ENCODE data around the gene NUMB. TPM values are rescaled to one million over a fixed set of nuclear protein-coding genes. Genes with fewer than 3 reads are reported as not detected.

Gene NUMB
- polyA plus RNA-seq, 1 donor from 2014 or later: 11.5 TPM

- Histone ChIP-seq H4K20me1 (ENCODE audit: insufficient read depth) (no peaks in the 10 kb centered on the region), H3K4me3 (ENCODE audit: low read length) (no peak overlapping the region), H3K9me3 (ENCODE audit: low read length) (no peaks in the 10 kb centered on the region), H3K79me2 (replicated peaks; ENCODE audit: insufficient read depth, low read length) (no peaks in the 10 kb centered on the region), H3K9me2 (ENCODE audit: insufficient read depth, low read length) (no peaks in the 10 kb centered on the region), H3K36me3 (ENCODE audit: insufficient read depth, low read length) (no peaks in the 10 kb centered on the region), H3K27ac (ENCODE audit: low read length) (no peak overlapping the region), H3K27me3 (ENCODE audit: insufficient read depth, low read depth, low read length) (no peaks in the 10 kb centered on the region), H3K9ac (ENCODE audit: low read length) (no peak overlapping the region), H3F3A (ENCODE audit: insufficient read depth, low read length, poor library complexity, severe bottlenecking) (no peaks in the 10 kb centered on the region), H2AFZ (ENCODE audit: low read depth, low read length) (no peak overlapping the region), H3K4me2 (ENCODE audit: low read length) (no peak overlapping the region)
- TF ChIP-seq SMC3 (conservative IDR thresholded peaks at IDR 0.05; ENCODE audit: poor library complexity) (no peak), CTCF (IDR thresholded peaks at IDR 0.05; ENCODE audit: poor library complexity, severe bottlenecking) (no peak), TAF1 (IDR thresholded peaks at IDR 0.05; ENCODE audit: low read depth) (no peak), POLR2AphosphoS5 (IDR thresholded peaks at IDR 0.05) (no peak), REST (IDR thresholded peaks at IDR 0.05; ENCODE audit: borderline replicate concordance) (no peak), EZH2 (IDR thresholded peaks at IDR 0.05; ENCODE audit: borderline replicate concordance, insufficient read depth, low read length, poor library complexity, severe bottlenecking) (no peak), EP300 (conservative IDR thresholded peaks at IDR 0.05; ENCODE audit: poor library complexity, severe bottlenecking) (no peak), MXI1 (conservative IDR thresholded peaks at IDR 0.05; ENCODE audit: poor library complexity, severe bottlenecking) (no peak), RAD21 (conservative IDR thresholded peaks at IDR 0.05) (no peak)
These were observed 184.5 kb downstream of the NUMB start for GRCh38 chr14:73273799-73274198.

DNA sequence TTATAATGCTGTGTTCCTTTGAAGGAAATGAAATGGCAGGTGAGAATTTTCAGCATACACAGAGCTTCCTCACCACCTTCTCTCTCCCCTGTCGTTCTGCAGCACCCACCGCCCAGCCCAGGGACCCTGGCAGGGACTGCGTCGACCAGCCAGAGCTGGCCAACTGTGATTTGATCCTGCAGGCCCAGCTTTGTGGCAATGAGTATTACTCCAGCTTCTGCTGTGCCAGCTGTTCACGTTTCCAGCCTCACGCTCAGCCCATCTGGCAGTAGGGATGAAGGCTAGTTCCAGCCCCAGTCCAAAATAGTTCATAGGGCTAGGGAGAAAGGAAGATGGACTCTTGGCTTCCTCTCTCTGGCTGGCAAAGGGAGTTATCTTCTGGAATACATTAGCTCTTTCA, 186.0 kb downstream of the NUMB start:
- H3K79me2 ChIP-seq (replicated peaks; ENCODE audit: insufficient read depth, low read length): no peaks in the 10 kb centered on the region
- no peaks in the 10 kb centered on the region for H3K9me2 ChIP-seq (ENCODE audit: insufficient read depth, low read length)
- H4K20me1 ChIP-seq (ENCODE audit: insufficient read depth): no peaks in the 10 kb centered on the region
- no peaks in the 10 kb centered on the region for H3K9me3 ChIP-seq (ENCODE audit: low read length)
- H3K36me3 ChIP-seq (ENCODE audit: insufficient read depth, low read length): no peaks in the 10 kb centered on the region
- no peaks in the 10 kb centered on the region for H3F3A ChIP-seq (ENCODE audit: insufficient read depth, low read length, poor library complexity, severe bottlenecking)
- H2AFZ ChIP-seq (ENCODE audit: low read depth, low read length): no peak overlapping the region
- TF ChIP-seq EZH2 (IDR thresholded peaks at IDR 0.05; ENCODE audit: borderline replicate concordance, insufficient read depth, low read length, poor library complexity, severe bottlenecking) (no peak), EP300 (conservative IDR thresholded peaks at IDR 0.05; ENCODE audit: poor library complexity, severe bottlenecking) (no peak), MXI1 (conservative IDR thresholded peaks at IDR 0.05; ENCODE audit: poor library complexity, severe bottlenecking) (no peak), CTCF (IDR thresholded peaks at IDR 0.05; ENCODE audit: poor library complexity, severe bottlenecking) (no peak), POLR2AphosphoS5 (IDR thresholded peaks at IDR 0.05) (no peak), RAD21 (conservative IDR thresholded peaks at IDR 0.05) (no peak)
- no peak overlapping the region for H3K9ac ChIP-seq (ENCODE audit: low read length)
- no peak overlapping the region for H3K27ac ChIP-seq (ENCODE audit: low read length)
- no peak overlapping the region for H3K4me2 ChIP-seq (ENCODE audit: low read length)
- H3K4me3 ChIP-seq (ENCODE audit: low read length): no peak overlapping the region
- H3K27me3 ChIP-seq (ENCODE audit: insufficient read depth, low read depth, low read length): no peaks in the 10 kb centered on the region
